ENCODE measurements around the gene BTBD7. TPM values are rescaled to one million over a fixed set of nuclear protein-coding genes. Genes with fewer than 3 reads are reported as not detected.

BTBD7 gene
- total and polyA plus RNA-seq, 2 experiments from 2014 or later = 24.4 to 32.8 TPM

- no peak overlapping the region for H3K4me3 ChIP-seq
- TF ChIP-seq CREB1 (CRISPR knock-in tag; IDR thresholded peaks at IDR 0.05; ENCODE audit: low read depth) (no peak), CTCF (conservative IDR thresholded peaks at IDR 0.05; ENCODE audit: low read depth in 2 of 2) (no peak), ZNF114 (CRISPR knock-in tag; IDR thresholded peaks at IDR 0.05) (no peak), ZNF462 (CRISPR knock-in tag; IDR thresholded peaks at IDR 0.05) (no peak), STAT1 (IDR thresholded peaks at IDR 0.05; ENCODE audit: unreplicated experiment) (no peak), POLR2AphosphoS5 (IDR thresholded peaks at IDR 0.05; ENCODE audit: low read depth) (no peak), ZNF331 (CRISPR knock-in tag; IDR thresholded peaks at IDR 0.05; ENCODE audit: low read depth) (no peak), EZH2phosphoT487 (IDR thresholded peaks at IDR 0.05; ENCODE audit: unreplicated experiment) (no peak), EZH2 (IDR thresholded peaks at IDR 0.05; ENCODE audit: low read depth, unreplicated experiment) (no peak), NANOG (IDR thresholded peaks at IDR 0.05; ENCODE audit: borderline replicate concordance) (no peak), REST (IDR thresholded peaks at IDR 0.05; ENCODE audit: unreplicated experiment) (no peak), ETS1 (IDR thresholded peaks at IDR 0.05) (no peak), JUNB (IDR thresholded peaks at IDR 0.05; ENCODE audit: unreplicated experiment) (no peak)
- H3K9me2 ChIP-seq (ENCODE audit: insufficient read depth) = no peaks in the 10 kb centered on the region
- H3K9me3 Mint-ChIP-seq = no peaks in the 10 kb centered on the region
- H3K36me3 Mint-ChIP-seq (ENCODE audit: low read depth) = no peaks in the 10 kb centered on the region
- no peaks in the 10 kb centered on the region for H3F3A ChIP-seq (replicated peaks; ENCODE audit: low read depth)
- H3K4me2 ChIP-seq = no peak overlapping the region
- H2AFZ ChIP-seq = no peak overlapping the region
- no peaks in the 10 kb centered on the region for H3K36me3 ChIP-seq (ENCODE audit: insufficient read depth)
- H3K27ac Mint-ChIP-seq = no peak overlapping the region
- H3K4me1 Mint-ChIP-seq = no peaks in the 10 kb centered on the region
- H3K27me3 Mint-ChIP-seq (ENCODE audit: insufficient read depth, low read depth, poor library complexity) = no peaks in the 10 kb centered on the region
- peaks cover 3% of the 10 kb centered on the region; the same call in 1 of the 2 replicates for H3K4me1 ChIP-seq (ENCODE audit: insufficient read depth)
- H3K27me3 ChIP-seq (ENCODE audit: insufficient read depth) = no peaks in the 10 kb centered on the region
- H4K20me1 ChIP-seq (replicated peaks; ENCODE audit: insufficient read depth) = no peaks in the 10 kb centered on the region
- ATAC-seq (no peak), DNase-seq (ENCODE audit: low spot score) (no peak)
- H3K79me2 ChIP-seq (replicated peaks; ENCODE audit: insufficient read depth) = peaks cover 11% of the 10 kb centered on the region
- H3K27ac ChIP-seq (ENCODE audit: low read depth) = no peak overlapping the region
- H3K4me3 Mint-ChIP-seq = no peak overlapping the region
Measured at GRCh38 chr14:93201155-93201704, 131.6 kb downstream of the BTBD7 start.

Data from GM23338 (cell line).